ENCODE results near the gene OSBPL2.

OSBPL2 gene

GRCh38 chr20:62291251-62292066, 53.1 kb downstream of the OSBPL2 start:
- Histone ChIP-seq H3K9ac (ENCODE audit: low read depth, low read length) (no peak overlapping the region), H3K4me1 (ENCODE audit: insufficient read depth, low read length) (no peaks in the 10 kb centered on the region), H3K9me3 (ENCODE audit: control insufficient read depth, insufficient read depth, low read length) (no peaks in the 10 kb centered on the region), H3K36me3 (ENCODE audit: insufficient read depth, low read length) (peaks cover 6% of the 10 kb centered on the region)

GRCh38 chr20:62292108-62292507, 53.8 kb downstream of the OSBPL2 start:
- no peaks in the 10 kb centered on the region for H3K9me3 ChIP-seq (ENCODE audit: control insufficient read depth, insufficient read depth, low read length)
- no peaks in the 10 kb centered on the region for H3K4me1 ChIP-seq (ENCODE audit: insufficient read depth, low read length)
- H3K9ac ChIP-seq (ENCODE audit: low read depth, low read length) = no peak overlapping the region
- peaks cover 6% of the 10 kb centered on the region for H3K36me3 ChIP-seq (ENCODE audit: insufficient read depth, low read length)

GRCh38 chr20:62293111-62293784, 54.9 kb downstream of the OSBPL2 start:
- Histone ChIP-seq H3K36me3 (ENCODE audit: insufficient read depth, low read length) (peaks cover 6% of the 10 kb centered on the region), H3K4me1 (ENCODE audit: insufficient read depth, low read length) (no peaks in the 10 kb centered on the region), H3K9ac (ENCODE audit: low read depth, low read length) (no peak overlapping the region), H3K9me3 (ENCODE audit: control insufficient read depth, insufficient read depth, low read length) (no peaks in the 10 kb centered on the region)

- Histone ChIP-seq H3K36me3 (ENCODE audit: insufficient read depth, low read length) (peaks cover 6% of the 10 kb centered on the region), H3K9me3 (ENCODE audit: control insufficient read depth, insufficient read depth, low read length) (no peaks in the 10 kb centered on the region), H3K4me1 (ENCODE audit: insufficient read depth, low read length) (no peaks in the 10 kb centered on the region), H3K9ac (ENCODE audit: low read depth, low read length) (no peak overlapping the region)
These were observed 55.6 kb downstream of the OSBPL2 start for GRCh38 chr20:62293946-62294345.

GRCh38 chr20:62294516-62294915, 56.2 kb downstream of the OSBPL2 start:
- no peaks in the 10 kb centered on the region for H3K4me1 ChIP-seq (ENCODE audit: insufficient read depth, low read length)
- no peak overlapping the region for H3K9ac ChIP-seq (ENCODE audit: low read depth, low read length)
- H3K9me3 ChIP-seq (ENCODE audit: control insufficient read depth, insufficient read depth, low read length) = no peaks in the 10 kb centered on the region
- H3K36me3 ChIP-seq (ENCODE audit: insufficient read depth, low read length) = peaks cover 6% of the 10 kb centered on the region

- no peak overlapping the region for H3K9ac ChIP-seq (ENCODE audit: low read depth, low read length)
- no peaks in the 10 kb centered on the region for H3K9me3 ChIP-seq (ENCODE audit: control insufficient read depth, insufficient read depth, low read length)
- H3K36me3 ChIP-seq (ENCODE audit: insufficient read depth, low read length) = peaks cover 6% of the 10 kb centered on the region
- H3K4me1 ChIP-seq (ENCODE audit: insufficient read depth, low read length) = no peaks in the 10 kb centered on the region
These were observed 58.6 kb downstream of the OSBPL2 start for GRCh38 chr20:62296724-62297448.

GRCh38 chr20:62297449-62298227, 59.3 kb downstream of the OSBPL2 start:
- peaks cover 6% of the 10 kb centered on the region for H3K36me3 ChIP-seq (ENCODE audit: insufficient read depth, low read length)
- H3K9me3 ChIP-seq (ENCODE audit: control insufficient read depth, insufficient read depth, low read length) = no peaks in the 10 kb centered on the region
- no peaks in the 10 kb centered on the region for H3K4me1 ChIP-seq (ENCODE audit: insufficient read depth, low read length)
- no peak overlapping the region for H3K9ac ChIP-seq (ENCODE audit: low read depth, low read length)

GRCh38 chr20:62298577-62299249, 60.4 kb downstream of the OSBPL2 start:
- Histone ChIP-seq H3K9ac (ENCODE audit: low read depth, low read length) (no peak overlapping the region), H3K36me3 (ENCODE audit: insufficient read depth, low read length) (peaks cover 4% of the 10 kb centered on the region), H3K9me3 (ENCODE audit: control insufficient read depth, insufficient read depth, low read length) (no peaks in the 10 kb centered on the region), H3K4me1 (ENCODE audit: insufficient read depth, low read length) (no peaks in the 10 kb centered on the region)

GRCh38 chr20:62299666-62300236, 61.4 kb downstream of the OSBPL2 start:
- H3K9ac ChIP-seq (ENCODE audit: low read depth, low read length) = no peak overlapping the region

GRCh38 chr20:62300319-62300718, 62.0 kb downstream of the OSBPL2 start:
- Histone ChIP-seq H3K9ac (ENCODE audit: low read depth, low read length) (no peak overlapping the region), H3K9me3 (ENCODE audit: control insufficient read depth, insufficient read depth, low read length) (no peaks in the 10 kb centered on the region), H3K4me1 (ENCODE audit: insufficient read depth, low read length) (no peaks in the 10 kb centered on the region; the same call in 1 of the 2 replicates), H3K36me3 (ENCODE audit: insufficient read depth, low read length) (no peaks in the 10 kb centered on the region)

More at GRCh38 chr20:62299666-62300236, 61.4 kb downstream of the OSBPL2 start:
- Histone ChIP-seq H3K9me3 (ENCODE audit: control insufficient read depth, insufficient read depth, low read length) (no peaks in the 10 kb centered on the region), H3K36me3 (ENCODE audit: insufficient read depth, low read length) (no peaks in the 10 kb centered on the region), H3K4me1 (ENCODE audit: insufficient read depth, low read length) (no peaks in the 10 kb centered on the region; the same call in 1 of the 2 replicates)

GRCh38 chr20:62301111-62301668, 62.9 kb downstream of the OSBPL2 start:
- Histone ChIP-seq H3K9me3 (ENCODE audit: control insufficient read depth, insufficient read depth, low read length) (no peaks in the 10 kb centered on the region), H3K36me3 (ENCODE audit: insufficient read depth, low read length) (peaks cover 4% of the 10 kb centered on the region), H3K4me1 (ENCODE audit: insufficient read depth, low read length) (no peaks in the 10 kb centered on the region; the same call in 1 of the 2 replicates), H3K9ac (ENCODE audit: low read depth, low read length) (no peak overlapping the region)

- no peaks in the 10 kb centered on the region; the same call in 1 of the 2 replicates for H3K4me1 ChIP-seq (ENCODE audit: insufficient read depth, low read length)
- no peaks in the 10 kb centered on the region for H3K9me3 ChIP-seq (ENCODE audit: control insufficient read depth, insufficient read depth, low read length)
- peak overlapping the region; percentile 75; the same call in 1 of the 2 replicates for H3K9ac ChIP-seq (ENCODE audit: low read depth, low read length)
- H3K36me3 ChIP-seq (ENCODE audit: insufficient read depth, low read length) = peaks cover 10% of the 10 kb centered on the region
These were observed 63.5 kb downstream of the OSBPL2 start for GRCh38 chr20:62301773-62302340.
